B cell (primary cell): ENCODE measurements around the gene NDUFB6. TPM values are rescaled to one million over a fixed set of nuclear protein-coding genes. Genes with fewer than 3 reads are reported as not detected.
"Not testable (repeated sequence)": the region's sequence is repeated elsewhere in the genome, so short reads cannot be mapped to it uniquely, and the experiment has no call there.

ENCODE experiments used
- ATAC-seq: fragments of 200-7000 bp; cut with Tn5 transposase; one replicate; pipeline ENCODE4 v1.10.0; 2021; ENCODE audit warnings: low read depth, mild to moderate bottlenecking, moderate number of reproducible peaks, moderate library complexity
- CTCF ChIA-PET: fragments of 350-600 bp; sonication (Branson Sonifier 250); formaldehyde crosslinking; loops from one replicate; lab custom pipeline; 2021; ENCODE audit warnings: antibody characterized with exemption, inconsistent platforms; lab: Charles Lee
- POLR2A ChIA-PET: fragments of 350-600 bp; sonication (Branson Sonifier 250); formaldehyde crosslinking; loops from one replicate; lab custom pipeline; 2021; ENCODE audit warnings: antibody characterized with exemption; lab: Charles Lee
- DNase-seq: peaks from one replicate; pipeline ENCODE4 v3.0.0; 2013
- H2AFZ ChIP-seq: 2 replicates; pipeline ENCODE4 v1.6.1; 2012; ENCODE audit warnings: mild to moderate bottlenecking, low read depth, low read length; ENCODE audit not compliant: insufficient read depth, poor library complexity, severe bottlenecking
- H3K27ac ChIP-seq, 2 donors: 1 replicate in 1 of 2; 2 replicates in 1 of 2; pipeline ENCODE4 v1.5.1; 2012 to 2013; ENCODE audit warnings: low read length in 2 of 2, mild to moderate bottlenecking in 2 of 2, moderate library complexity in 1 of 2
- H3K27me3 ChIP-seq, 4 experiments: fragments of 200-600 bp in 1 of 4; sonication (generic) in 1 of 4; replicated peaks in 1 of 4; 1 replicate in 2 of 4; 2 replicates in 2 of 4; pipeline versions ENCODE4 v1.6.1 to v1.7.0; 2013 to 2016; ENCODE audit warnings: low read length in 3 of 4, mild to moderate bottlenecking in 2 of 4, mixed read lengths in 1 of 4, moderate library complexity in 1 of 4; ENCODE audit not compliant: insufficient read depth in 4 of 4, control insufficient read depth in 3 of 4; ENCODE audit errors: control extremely low read depth in 1 of 4
- H3K36me3 ChIP-seq, 2 experiments: replicated peaks in 1 of 2; 1 replicate in 1 of 2; 2 replicates in 1 of 2; pipeline versions ENCODE4 v1.6.1 to v1.7.1; 2013; ENCODE audit warnings: low read length in 1 of 2; ENCODE audit not compliant: insufficient read depth in 2 of 2, control insufficient read depth in 1 of 2; ENCODE audit errors: control extremely low read depth in 1 of 2, extremely low read depth in 1 of 2
- H3K4me1 ChIP-seq, 2 donors: fragments of 200-600 bp in 1 of 2; sonication (generic) in 1 of 2; 1 replicate in 1 of 2; 2 replicates in 1 of 2; pipeline versions ENCODE4 v1.5.1 to v1.6.1; 2013 to 2017; ENCODE audit warnings: low read length in 2 of 2; ENCODE audit not compliant: control insufficient read depth in 2 of 2, insufficient read depth in 2 of 2
- H3K4me2 ChIP-seq: replicated peaks from 2 replicates; pipeline ENCODE3; 2012; ENCODE audit warnings: mild to moderate bottlenecking, low read depth, low read length; ENCODE audit not compliant: poor library complexity, severe bottlenecking
- H3K4me3 ChIP-seq, 5 experiments: fragments of 200-600 bp in 1 of 5; sonication (generic) in 1 of 5; 1 replicate in 3 of 5; 2 replicates in 2 of 5; pipeline versions ENCODE4 v1.5.1 to v1.7.0; 2011 to 2016; ENCODE audit warnings: low read length in 4 of 5, mild to moderate bottlenecking in 4 of 5, low read depth in 2 of 5, control low read depth in 1 of 5, moderate library complexity in 1 of 5; ENCODE audit not compliant: insufficient read depth in 1 of 5; ENCODE audit errors: control extremely low read depth in 1 of 5, extremely low read depth in 1 of 5
- H3K79me2 ChIP-seq: fragments of 200-600 bp; sonication (generic); one replicate; pipeline ENCODE4 v1.6.0; 2016; ENCODE audit warnings: low read length; ENCODE audit not compliant: control insufficient read depth, insufficient read depth
- H3K9ac ChIP-seq: fragments of 200-600 bp; sonication (generic); 2 replicates; pipeline ENCODE4 v1.6.1; 2017; ENCODE audit warnings: mild to moderate bottlenecking, low read length, moderate library complexity
- H3K9me3 ChIP-seq, 3 donors: one replicate each; pipeline versions ENCODE4 v1.6.1 to v1.7.1; 2013; ENCODE audit warnings: low read length in 2 of 3; ENCODE audit not compliant: control insufficient read depth in 2 of 3, insufficient read depth in 1 of 3; ENCODE audit errors: control extremely low read depth in 1 of 3
- H4K20me1 ChIP-seq: 2 replicates; pipeline ENCODE4 v1.6.0; 2012; ENCODE audit warnings: mild to moderate bottlenecking, low read length; ENCODE audit not compliant: insufficient read depth, control insufficient read depth, poor library complexity, severe bottlenecking
- H3K27ac Mint-ChIP-seq: one replicate; pipeline ENCODE4 v1.8.0; 2021; ENCODE audit warnings: mixed read lengths
- H3K27me3 Mint-ChIP-seq: one replicate; pipeline ENCODE4 v1.8.0; 2021; ENCODE audit warnings: mixed read lengths
- H3K4me1 Mint-ChIP-seq: one replicate; pipeline ENCODE4 v1.8.0; 2021; ENCODE audit warnings: mixed read lengths
- H3K4me3 Mint-ChIP-seq: one replicate; pipeline ENCODE4 v1.8.0; 2021; ENCODE audit warnings: mixed read lengths
- H3K9me3 Mint-ChIP-seq: one replicate; pipeline ENCODE4 v1.8.0; 2022; ENCODE audit warnings: mixed read lengths; ENCODE audit not compliant: insufficient read depth
- EZH2 ChIP-seq: IDR thresholded peaks from 2 replicates; pipeline ENCODE4 v1.6.1; 2012; ENCODE audit warnings: borderline replicate concordance, low read depth, mild to moderate bottlenecking, moderate library complexity, low read length; ENCODE audit not compliant: insufficient read depth, poor library complexity, severe bottlenecking
- WGBS: methylation state at CpG from one replicate; pipeline ENCODE4 v1.1.5; 2013; ENCODE audit warnings: missing lambda C conversion rate; ENCODE audit not compliant: insufficient coverage; 5-methylcytosine and 5-hydroxymethylcytosine counted together
- intact Hi-C: fragments of 100-400 bp; cut with micrococcal nuclease; formaldehyde crosslinking; loops from one replicate; pipeline ENCODE4 v1.10.0; 2022
- polyA plus RNA-seq: library from polyadenylated mRNA; depleted of rRNA; stranded (reverse); fragments of >200 nt; gene quantifications from 2 replicates; pipeline ENCODE4 v1.2.3, GENCODE V29; 2012
- total RNA-seq, 2 donors: library from RNA; stranded (reverse); fragments of 120-200 nt in 1 of 2; gene quantifications; 1 replicate in 1 of 2; 2 replicates in 1 of 2; pipeline versions ENCODE4 v1.2.3 to v1.2.4, GENCODE V29; 2013 to 2022
- TF ChIP-seq, protein P1 (sequence below): fragments of 200-600 bp; IDR thresholded peaks from one replicate; pipeline ENCODE4 v1.8.0; 2022; ENCODE audit warnings: antibody characterized with exemption, mild to moderate bottlenecking

Gene NDUFB6
- total and polyA plus RNA-seq, 2 donors (not counting 1 experiment from before 2014, with no cell fraction given), result 7.4 to 13.6 TPM

DNA sequence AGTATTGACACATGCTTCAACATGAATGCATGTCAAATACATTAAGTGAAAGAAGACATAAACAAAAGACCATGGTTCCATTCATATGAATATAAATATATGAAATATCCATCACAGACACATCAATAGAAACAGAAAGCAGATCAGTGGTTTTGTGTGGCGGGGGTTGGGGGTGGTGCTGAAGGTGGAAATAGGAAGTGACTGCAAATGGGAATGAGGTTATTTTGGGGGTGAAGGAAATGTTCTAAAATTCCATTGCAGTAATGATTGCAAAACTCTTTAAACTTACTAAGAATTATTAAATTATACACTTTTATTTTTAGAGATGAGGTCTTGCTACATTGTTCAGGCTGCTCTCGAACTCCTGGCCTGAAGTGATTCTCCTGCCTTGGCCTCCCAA is 33.9 kb upstream of the NDUFB6 start:
- TF ChIP-seq EZH2, result no peak
- TF ChIP-seq, protein P1, sequence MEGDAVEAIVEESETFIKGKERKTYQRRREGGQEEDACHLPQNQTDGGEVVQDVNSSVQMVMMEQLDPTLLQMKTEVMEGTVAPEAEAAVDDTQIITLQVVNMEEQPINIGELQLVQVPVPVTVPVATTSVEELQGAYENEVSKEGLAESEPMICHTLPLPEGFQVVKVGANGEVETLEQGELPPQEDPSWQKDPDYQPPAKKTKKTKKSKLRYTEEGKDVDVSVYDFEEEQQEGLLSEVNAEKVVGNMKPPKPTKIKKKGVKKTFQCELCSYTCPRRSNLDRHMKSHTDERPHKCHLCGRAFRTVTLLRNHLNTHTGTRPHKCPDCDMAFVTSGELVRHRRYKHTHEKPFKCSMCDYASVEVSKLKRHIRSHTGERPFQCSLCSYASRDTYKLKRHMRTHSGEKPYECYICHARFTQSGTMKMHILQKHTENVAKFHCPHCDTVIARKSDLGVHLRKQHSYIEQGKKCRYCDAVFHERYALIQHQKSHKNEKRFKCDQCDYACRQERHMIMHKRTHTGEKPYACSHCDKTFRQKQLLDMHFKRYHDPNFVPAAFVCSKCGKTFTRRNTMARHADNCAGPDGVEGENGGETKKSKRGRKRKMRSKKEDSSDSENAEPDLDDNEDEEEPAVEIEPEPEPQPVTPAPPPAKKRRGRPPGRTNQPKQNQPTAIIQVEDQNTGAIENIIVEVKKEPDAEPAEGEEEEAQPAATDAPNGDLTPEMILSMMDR, result no peak
- DNase-seq (no peak), ATAC-seq (no peak)
- Histone ChIP-seq H3K36me3 (no peaks in the 10 kb centered on the region), H3K9ac (no peak overlapping the region), H2AFZ (no peak overlapping the region), H3K4me3 (no peak overlapping the region), H3K9me3 (peaks cover 1 to 6% (median 6%) of the 10 kb centered on the region in 3 donors), H3K79me2 (no peaks in the 10 kb centered on the region), H3K27ac (no peak overlapping the region), H4K20me1 (no peaks in the 10 kb centered on the region), H3K27me3 (peaks cover 0 to 2% (median 0%) of the 10 kb centered on the region in 4 experiments), H3K4me1 (no peaks in the 10 kb centered on the region), H3K4me2 (no peak overlapping the region)
- ChIA-PET POLR2A (no interaction called here), CTCF (interaction anchor here (0.6 kb wide), 1 partner anchor 99 kb away, joined by 4 read pairs; no protein-coding TSS in a partner anchor)
- intact Hi-C loops, result no loop called here
- Mint-ChIP-seq H3K4me3 (no peak overlapping the region), H3K27me3 (peaks cover 12% of the 10 kb centered on the region), H3K9me3 (peaks cover 4% of the 10 kb centered on the region), H3K27ac (no peak overlapping the region), H3K4me1 (peaks cover 12% of the 10 kb centered on the region)
- 67% methylated on average over 1 of the region's 2 CpGs for WGBS

DNA sequence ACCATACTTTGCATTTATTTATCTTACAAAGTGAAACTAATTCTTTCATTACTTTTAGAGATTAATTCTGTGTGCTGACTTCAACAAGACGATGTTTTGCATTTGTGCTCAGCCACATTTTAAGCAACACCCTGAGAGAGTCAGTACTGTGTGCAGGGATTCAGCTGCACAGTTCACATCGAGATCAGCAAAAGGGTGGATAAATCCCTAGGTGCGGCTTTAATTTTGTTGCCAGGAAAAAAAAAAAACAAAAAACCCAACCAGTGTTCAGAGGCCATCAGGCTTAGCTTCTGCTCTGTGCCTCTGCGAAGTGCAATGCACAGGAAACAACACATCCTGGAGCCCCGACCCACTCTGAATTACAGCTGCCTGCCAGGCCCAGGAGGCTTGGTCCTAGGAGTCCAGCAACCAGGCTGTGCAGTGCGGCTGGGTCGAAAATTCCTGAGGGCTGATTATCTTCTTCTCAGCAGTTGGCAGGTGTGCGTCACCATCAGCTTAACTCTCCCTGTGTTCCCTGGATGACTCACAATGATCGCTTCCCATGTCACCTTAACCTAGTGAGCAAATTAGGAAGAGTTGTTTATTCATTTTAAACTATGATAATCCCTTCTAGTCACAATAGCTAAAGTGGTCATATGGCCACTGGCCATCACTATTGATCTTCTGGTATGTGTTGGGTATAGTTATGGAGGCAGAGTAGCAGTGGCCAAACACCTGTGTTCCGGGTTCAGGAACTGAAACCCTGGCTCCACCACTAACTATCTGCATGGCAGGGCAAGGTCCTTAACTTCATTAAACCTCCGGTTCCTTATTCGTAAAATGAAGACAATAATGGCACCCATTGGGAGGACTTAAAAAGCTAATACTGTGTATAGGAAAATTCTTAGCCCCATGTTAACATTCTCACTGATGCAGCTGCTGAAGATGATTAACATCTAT is 31.2 kb upstream of the NDUFB6 start:
- Histone ChIP-seq H3K27me3 (peaks cover 0 to 2% (median 0%) of the 10 kb centered on the region in 4 experiments), H3K79me2 (no peaks in the 10 kb centered on the region), H3K4me2 (peak overlapping the region; percentile 8), H3K9me3 (peaks cover 1 to 6% (median 6%) of the 10 kb centered on the region in 3 donors), H3K27ac (peak overlapping the region in 1 of 2 donors; percentile 24), H3K4me3 (no peak overlapping the region), H3K9ac (no peak overlapping the region), H3K4me1 (no peaks in the 10 kb centered on the region), H2AFZ (peak overlapping the region; percentile 10), H4K20me1 (no peaks in the 10 kb centered on the region), H3K36me3 (no peaks in the 10 kb centered on the region)
- POLR2A ChIA-PET, result no interaction called here
- peak overlapping the region; percentile 30 for H3K4me3 Mint-ChIP-seq
- DNase-seq (peak; percentile 37), ATAC-seq (peak; percentile 39)
- TF ChIP-seq EZH2, result no peak
- TF ChIP-seq, protein P1, result no peak
- peaks cover 14% of the 10 kb centered on the region for H3K4me1 Mint-ChIP-seq
- peak overlapping the region; percentile 42 for H3K27ac Mint-ChIP-seq
- 27% methylated on average over 5 of the region's 12 CpGs for WGBS
- intact Hi-C loops, result no loop called here
- peaks cover 19% of the 10 kb centered on the region for H3K27me3 Mint-ChIP-seq
- CTCF ChIA-PET, result interaction anchor here (1.0 to 1.8 kb wide), 3 partner anchors 15 to 225 kb away, joined by 5 to 7 read pairs (median 6); no protein-coding TSS in a partner anchor
- peaks cover 4% of the 10 kb centered on the region for H3K9me3 Mint-ChIP-seq

DNA sequence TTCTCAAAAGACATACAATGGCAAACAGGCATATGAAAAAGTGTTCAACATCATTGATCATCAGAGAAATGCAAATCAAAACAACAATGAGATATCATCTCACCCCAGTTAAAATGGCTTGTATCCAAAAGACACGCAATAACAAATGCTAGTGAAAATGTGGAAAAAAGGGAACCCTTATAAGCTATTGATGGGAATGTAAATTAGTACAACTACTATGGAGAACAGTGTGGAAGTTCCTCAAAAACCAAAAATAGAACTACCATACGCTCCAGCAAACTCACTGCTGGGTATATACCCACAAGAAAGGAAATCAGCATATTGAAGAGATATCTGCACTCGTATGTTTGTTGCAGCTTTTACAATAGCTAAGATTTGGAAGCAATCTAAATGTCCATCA is 26.1 kb upstream of the NDUFB6 start:
- H3K4me2 ChIP-seq, H3K27me3 ChIP-seq, H4K20me1 ChIP-seq, POLR2A ChIA-PET, intact Hi-C loops, H3K4me3 ChIP-seq, H3K4me1 ChIP-seq, H3K27ac Mint-ChIP-seq, ATAC-seq, H3K9me3 ChIP-seq, H3K27ac ChIP-seq, H2AFZ ChIP-seq, H3K36me3 ChIP-seq, DNase-seq, H3K79me2 ChIP-seq, H3K4me3 Mint-ChIP-seq, H3K9me3 Mint-ChIP-seq, H3K9ac ChIP-seq: not testable (repeated sequence)
- H3K27me3 Mint-ChIP-seq, result peaks cover 26% of the 10 kb centered on the region
- peaks cover 15% of the 10 kb centered on the region for H3K4me1 Mint-ChIP-seq
- WGBS, result no CpG with 5 or more reads among the region's 3 CpGs
- CTCF ChIA-PET, result interaction anchor here (1.2 to 1.5 kb wide), 2 partner anchors 10 to 17 kb away, joined by 3 to 4 read pairs; no protein-coding TSS in a partner anchor
